ENCODE results near the gene TMEM128.

DNA sequence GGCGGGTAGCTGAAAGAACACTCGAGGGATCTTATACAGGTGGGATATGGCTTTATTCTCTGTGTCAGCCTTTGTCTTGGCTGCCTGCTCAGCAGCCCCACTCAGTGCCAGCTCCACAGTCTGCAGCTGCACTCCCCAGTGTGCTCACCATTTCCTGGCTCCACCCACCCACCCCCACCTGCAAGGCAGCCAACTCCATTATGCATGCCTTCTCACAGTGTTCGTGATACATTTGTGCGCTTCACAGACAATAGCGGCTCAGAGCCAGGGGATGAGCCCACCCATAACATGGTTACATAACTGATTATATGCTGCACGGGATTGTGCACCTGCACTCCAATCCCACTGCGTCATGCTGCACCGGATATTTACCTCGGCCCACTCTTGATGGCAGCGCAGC, 8.8 kb upstream of the TMEM128 start:
- TF ChIP-seq, protein P1, sequence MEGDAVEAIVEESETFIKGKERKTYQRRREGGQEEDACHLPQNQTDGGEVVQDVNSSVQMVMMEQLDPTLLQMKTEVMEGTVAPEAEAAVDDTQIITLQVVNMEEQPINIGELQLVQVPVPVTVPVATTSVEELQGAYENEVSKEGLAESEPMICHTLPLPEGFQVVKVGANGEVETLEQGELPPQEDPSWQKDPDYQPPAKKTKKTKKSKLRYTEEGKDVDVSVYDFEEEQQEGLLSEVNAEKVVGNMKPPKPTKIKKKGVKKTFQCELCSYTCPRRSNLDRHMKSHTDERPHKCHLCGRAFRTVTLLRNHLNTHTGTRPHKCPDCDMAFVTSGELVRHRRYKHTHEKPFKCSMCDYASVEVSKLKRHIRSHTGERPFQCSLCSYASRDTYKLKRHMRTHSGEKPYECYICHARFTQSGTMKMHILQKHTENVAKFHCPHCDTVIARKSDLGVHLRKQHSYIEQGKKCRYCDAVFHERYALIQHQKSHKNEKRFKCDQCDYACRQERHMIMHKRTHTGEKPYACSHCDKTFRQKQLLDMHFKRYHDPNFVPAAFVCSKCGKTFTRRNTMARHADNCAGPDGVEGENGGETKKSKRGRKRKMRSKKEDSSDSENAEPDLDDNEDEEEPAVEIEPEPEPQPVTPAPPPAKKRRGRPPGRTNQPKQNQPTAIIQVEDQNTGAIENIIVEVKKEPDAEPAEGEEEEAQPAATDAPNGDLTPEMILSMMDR (IDR thresholded peaks at IDR 0.05; ENCODE audit: low read depth, low read length, poor library complexity, severe bottlenecking) = no peak
- TF ChIP-seq EZH2phosphoT487 (IDR thresholded peaks at IDR 0.05; ENCODE audit: borderline replicate concordance, low read length) = no peak
